Naive thymus-derived CD4-positive, alpha-beta T cell (primary cell): ENCODE measurements around the gene GJC1. TPM values are rescaled to one million over a fixed set of nuclear protein-coding genes. Genes with fewer than 3 reads are reported as not detected.
A peak's percentile ranks its signal among the peaks of the same experiment; 100 is the strongest.

ENCODE experiments used
- ATAC-seq: fragments of 150-1000 bp; cut with Tn5 transposase; 2 replicates; pipeline ENCODE4 v1.10.0; 2021; ENCODE audit warnings: mild to moderate bottlenecking, moderate library complexity
- CTCF ChIA-PET: fragments of 350-600 bp; sonication (Branson Sonifier 250); formaldehyde crosslinking; loops from one replicate; lab custom pipeline; 2021; ENCODE audit warnings: antibody characterized with exemption; lab: Charles Lee
- POLR2A ChIA-PET: fragments of 350-600 bp; sonication (Branson Sonifier 250); formaldehyde crosslinking; loops from one replicate; lab custom pipeline; 2021; ENCODE audit warnings: antibody characterized with exemption, inconsistent platforms; lab: Charles Lee
- DNase-seq, 9 donors: peaks; one replicate each; pipeline versions ENCODE4 v3.0.0 to v3.0.0-alpha.2; 2020 to 2022; ENCODE audit warnings: mixed read lengths in 1 of 9
- H3K27ac ChIP-seq: one replicate; pipeline ENCODE4 v1.7.0; 2013; ENCODE audit warnings: mild to moderate bottlenecking, low read depth, low read length, moderate library complexity
- H3K27me3 ChIP-seq, 2 donors: one replicate each; pipeline ENCODE4 v1.7.0; 2013; ENCODE audit warnings: low read length in 2 of 2, mild to moderate bottlenecking in 2 of 2, moderate library complexity in 2 of 2; ENCODE audit not compliant: control insufficient read depth in 2 of 2, insufficient read depth in 2 of 2
- H3K36me3 ChIP-seq, 3 experiments: 1 replicate in 2 of 3; 2 replicates in 1 of 3; pipeline ENCODE4 v1.7.0; 2013; ENCODE audit warnings: low read length in 3 of 3, mild to moderate bottlenecking in 3 of 3, moderate library complexity in 1 of 3; ENCODE audit not compliant: insufficient read depth in 3 of 3, control insufficient read depth in 2 of 3
- H3K4me1 ChIP-seq, 2 donors: one replicate each; pipeline ENCODE4 v1.7.0; 2013; ENCODE audit warnings: low read length in 2 of 2, mild to moderate bottlenecking in 2 of 2, moderate library complexity in 1 of 2; ENCODE audit not compliant: control insufficient read depth in 2 of 2, insufficient read depth in 2 of 2
- H3K4me3 ChIP-seq: 2 replicates; pipeline ENCODE4 v1.7.0; 2013; ENCODE audit warnings: mild to moderate bottlenecking, low read length
- H3K9me3 ChIP-seq, 3 experiments: 1 replicate in 2 of 3; 2 replicates in 1 of 3; pipeline ENCODE4 v1.7.0; 2013; ENCODE audit warnings: low read length in 3 of 3; ENCODE audit not compliant: control insufficient read depth in 2 of 3
- H3K27ac Mint-ChIP-seq, 9 donors: one replicate each; pipeline ENCODE4 v1.8.0; 2020 to 2022; ENCODE audit warnings: mixed read lengths in 9 of 9, mild to moderate bottlenecking in 8 of 9, moderate library complexity in 5 of 9, inconsistent platforms in 2 of 9
- H3K27me3 Mint-ChIP-seq, 5 donors: one replicate each; pipeline ENCODE4 v1.8.0; 2021 to 2022; ENCODE audit warnings: mixed read lengths in 5 of 5, mild to moderate bottlenecking in 1 of 5
- H3K36me3 Mint-ChIP-seq, 5 donors: one replicate each; pipeline ENCODE4 v1.8.0; 2020 to 2022; ENCODE audit warnings: mixed read lengths in 5 of 5, mild to moderate bottlenecking in 3 of 5, inconsistent platforms in 1 of 5
- H3K4me1 Mint-ChIP-seq, 7 donors: one replicate each; pipeline ENCODE4 v1.8.0; 2020 to 2022; ENCODE audit warnings: mixed read lengths in 7 of 7, mild to moderate bottlenecking in 3 of 7, inconsistent platforms in 1 of 7
- H3K4me3 Mint-ChIP-seq, 10 donors: one replicate each; pipeline ENCODE4 v1.8.0; 2020 to 2022; ENCODE audit warnings: mild to moderate bottlenecking in 10 of 10, mixed read lengths in 10 of 10, moderate library complexity in 6 of 10, inconsistent platforms in 2 of 10
- H3K9me3 Mint-ChIP-seq, 11 donors: one replicate each; pipeline ENCODE4 v1.8.0; 2020 to 2022; ENCODE audit warnings: mixed read lengths in 11 of 11, mild to moderate bottlenecking in 4 of 11, inconsistent platforms in 1 of 11, moderate library complexity in 1 of 11
- intact Hi-C, 2 donors: fragments of 100-400 bp; cut with micrococcal nuclease; formaldehyde crosslinking; loops; one replicate each; pipeline ENCODE4 v1.15.1; 2023
- polyA plus RNA-seq, 2 donors: library from polyadenylated mRNA; unstranded; fragments of 300-500 nt; fragmentation: Illumina TruSeq; gene quantifications; one replicate each; pipeline ENCODE4 v1.2.3, GENCODE V29; 2021
- total RNA-seq, 6 experiments: library from RNA in 5 of 6; stranded (reverse) in 5 of 6; gene quantifications; 1 replicate in 5 of 6; 2 replicates in 1 of 6; pipeline ENCODE4 v1.2.3 and lab custom pipeline; 2021 to 2026

GJC1 gene
- 1 to 10 TPM in 1 of 5 experiments, under 1 TPM in 1, not detected in 3; 0.20 to 1.4 TPM for total RNA-seq
- not detected for polyA plus RNA-seq
- not detected for total RNA-seq (lab: John Stamatoyannopoulos, UW)

- Mint-ChIP-seq H3K27ac (peak within 1 kb of the TSS in 3 of 9 donors; percentile 33 to 58 (median 52)), H3K4me1 (peaks cover 7 to 12% (median 10%) of the 10 kb centered on the region in 7 donors), H3K4me3 (peak within 1 kb of the TSS; percentile 77 to 92 (median 82)), H3K36me3 (peaks cover 0 to 5% (median 0%) of the 10 kb centered on the region in 5 donors), H3K27me3 (peaks cover 40 to 69% (median 56%) of the 10 kb centered on the region in 5 donors), H3K9me3 (peaks cover 0 to 3% (median 0%) of the 10 kb centered on the region in 11 donors)
- ChIA-PET CTCF (no interaction called here), POLR2A (no interaction called here)
- DNase-seq (peak in 4 of 9 donors; percentile 3 to 62 (median 14)), ATAC-seq (peak; percentile 27)
- intact Hi-C loops: loop anchor here (2.0 to 5.0 kb wide), 2 partner anchors 52 to 55 kb away; no protein-coding TSS in a partner anchor
- H3K36me3 ChIP-seq: no peaks in the 10 kb centered on the region
- peaks cover 11 to 28% of the 10 kb centered on the region in 2 donors for H3K27me3 ChIP-seq
- peak within 1 kb of the TSS; percentile 12 for H3K4me3 ChIP-seq
- H3K4me1 ChIP-seq: peaks cover 5 to 7% of the 10 kb centered on the region in 2 donors
- H3K9me3 ChIP-seq: no peaks in the 10 kb centered on the region
- H3K27ac ChIP-seq: no peak within 1 kb of the TSS
Measured at GRCh38 chr17:44829523-44830358, at the start of gene GJC1. TSS of gene GJC1 (minus strand) at chr17:44830287. CDS start at chr17:44805817, 24,470 bp downstream.

GRCh38 chr17:44879376-44879775 lies 49.3 kb upstream of the GJC1 start:
- H3K4me1 Mint-ChIP-seq: peaks cover 0 to 8% (median 3%) of the 10 kb centered on the region in 7 donors

GRCh38 chr17:44878627-44879221 lies 48.6 kb upstream of the GJC1 start:
- Histone ChIP-seq H3K4me3 (no peak overlapping the region), H3K36me3 (peaks cover 36 to 89% (median 39%) of the 10 kb centered on the region in 3 experiments), H3K27ac (no peak overlapping the region), H3K9me3 (no peaks in the 10 kb centered on the region), H3K27me3 (no peaks in the 10 kb centered on the region), H3K4me1 (no peaks in the 10 kb centered on the region)
- DNase-seq (peak in 4 of 9 donors; percentile 17 to 28 (median 25)), ATAC-seq (no peak)
- ChIA-PET POLR2A (interaction anchor here (0.5 to 0.9 kb wide), 2 partner anchors 11 to 20 kb away, joined by 3 to 4 read pairs; partner anchors contain the start of gene EFTUD2), CTCF (interaction anchor here (1.0 kb wide), 1 partner anchor 143 kb away, joined by 3 read pairs; no protein-coding TSS in a partner anchor)
- Mint-ChIP-seq H3K9me3 (peaks cover 0 to 2% (median 0%) of the 10 kb centered on the region in 11 donors), H3K27me3 (no peaks in the 10 kb centered on the region), H3K4me3 (no peak overlapping the region), H3K27ac (peak overlapping the region in 1 of 9 donors; percentile 5), H3K36me3 (peaks cover 12 to 48% (median 34%) of the 10 kb centered on the region in 5 donors), H3K4me1 (peaks cover 0 to 8% (median 3%) of the 10 kb centered on the region in 7 donors)
- intact Hi-C loops: loop anchor here in 1 of 2 donors (1.0 kb wide), 1 partner anchor 103 kb away; no protein-coding TSS in a partner anchor

More at GRCh38 chr17:44879376-44879775, 49.3 kb upstream of the GJC1 start:
- H3K4me3 ChIP-seq: no peak overlapping the region
- DNase-seq: no peak
- ChIA-PET POLR2A (interaction anchor here (0.9 kb wide), 1 partner anchor 20 kb away, joined by 3 read pairs; the partner anchor contains the start of gene EFTUD2), CTCF (interaction anchor here (1.0 kb wide), 1 partner anchor 142 kb away, joined by 3 read pairs; no protein-coding TSS in a partner anchor)
- no peaks in the 10 kb centered on the region for H3K27me3 ChIP-seq
- no peaks in the 10 kb centered on the region for H3K4me1 ChIP-seq
- ATAC-seq: no peak
- Mint-ChIP-seq H3K27ac (no peak overlapping the region), H3K4me3 (no peak overlapping the region), H3K9me3 (peaks cover 0 to 2% (median 0%) of the 10 kb centered on the region in 11 donors), H3K36me3 (peaks cover 12 to 47% (median 34%) of the 10 kb centered on the region in 5 donors), H3K27me3 (no peaks in the 10 kb centered on the region)
- no peaks in the 10 kb centered on the region for H3K9me3 ChIP-seq
- H3K27ac ChIP-seq: no peak overlapping the region
- H3K36me3 ChIP-seq: peaks cover 35 to 89% (median 36%) of the 10 kb centered on the region in 3 experiments
- intact Hi-C loops: no loop called here

GRCh38 chr17:44877121-44877520 lies 47.0 kb upstream of the GJC1 start:
- Mint-ChIP-seq H3K9me3 (no peaks in the 10 kb centered on the region), H3K4me3 (no peak overlapping the region), H3K27ac (no peak overlapping the region), H3K36me3 (peaks cover 0 to 39% (median 25%) of the 10 kb centered on the region in 5 donors), H3K4me1 (peaks cover 0 to 4% (median 0%) of the 10 kb centered on the region in 7 donors), H3K27me3 (no peaks in the 10 kb centered on the region)
- CTCF ChIA-PET: interaction anchor here (0.6 kb wide), 1 partner anchor 101 kb away, joined by 3 read pairs; no protein-coding TSS in a partner anchor
- ATAC-seq (no peak), DNase-seq (no peak)
- H3K36me3 ChIP-seq: peaks cover 34 to 88% (median 39%) of the 10 kb centered on the region in 3 experiments
- no peak overlapping the region for H3K4me3 ChIP-seq
- POLR2A ChIA-PET: interaction anchor here (1.2 kb wide), 1 partner anchor 8 kb away, joined by 3 read pairs; no protein-coding TSS in a partner anchor
- no peaks in the 10 kb centered on the region for H3K27me3 ChIP-seq
- no peaks in the 10 kb centered on the region for H3K9me3 ChIP-seq
- no peak overlapping the region for H3K27ac ChIP-seq
- H3K4me1 ChIP-seq: no peaks in the 10 kb centered on the region
- intact Hi-C loops: no loop called here

GRCh38 chr17:44875761-44876160 lies 45.7 kb upstream of the GJC1 start:
- Histone ChIP-seq H3K27ac (no peak overlapping the region), H3K4me3 (no peak overlapping the region), H3K9me3 (no peaks in the 10 kb centered on the region), H3K36me3 (peaks cover 34 to 88% (median 34%) of the 10 kb centered on the region in 3 experiments), H3K4me1 (no peaks in the 10 kb centered on the region), H3K27me3 (no peaks in the 10 kb centered on the region)
- H3K27ac Mint-ChIP-seq: no peak overlapping the region
- ChIA-PET POLR2A (interaction anchor here (0.6 kb wide), 1 partner anchor 11 kb away, joined by 3 read pairs; no protein-coding TSS in a partner anchor), CTCF (no interaction called here)
- DNase-seq: no peak
- no peak for ATAC-seq
- H3K4me3 Mint-ChIP-seq: no peak overlapping the region
- H3K4me1 Mint-ChIP-seq: peaks cover 0 to 4% (median 0%) of the 10 kb centered on the region in 7 donors
- intact Hi-C loops: no loop called here
- H3K9me3 Mint-ChIP-seq: no peaks in the 10 kb centered on the region
- H3K27me3 Mint-ChIP-seq: no peaks in the 10 kb centered on the region
- H3K36me3 Mint-ChIP-seq: peaks cover 0 to 47% (median 22%) of the 10 kb centered on the region in 5 donors
